Glutamatergic neuron (in vitro differentiated cells): ENCODE results near the gene DCAF10. TPM values are rescaled to one million over a fixed set of nuclear protein-coding genes. Genes with fewer than 3 reads are reported as not detected.
"Not testable (repeated sequence)": the region's sequence is repeated elsewhere in the genome, so short reads cannot be mapped to it uniquely, and the experiment has no call there.

Source experiments
- DNase-seq: peaks from one replicate; pipeline ENCODE4 v3.0.0; 2022
- H3K27ac Mint-ChIP-seq: one replicate; pipeline ENCODE4 v1.8.0; 2020; ENCODE audit warnings: mild to moderate bottlenecking, mixed read lengths, inconsistent platforms; ENCODE audit not compliant: unreplicated experiment
- H3K27me3 Mint-ChIP-seq: one replicate; pipeline ENCODE4 v1.8.0; 2020; ENCODE audit warnings: mild to moderate bottlenecking, moderate library complexity, mixed read lengths, inconsistent platforms; ENCODE audit not compliant: unreplicated experiment
- H3K36me3 Mint-ChIP-seq: one replicate; pipeline ENCODE4 v1.8.0; 2020; ENCODE audit warnings: mild to moderate bottlenecking, mixed read lengths, inconsistent platforms; ENCODE audit not compliant: unreplicated experiment
- H3K4me1 Mint-ChIP-seq: one replicate; pipeline ENCODE4 v1.8.0; 2020; ENCODE audit warnings: mild to moderate bottlenecking, low read depth, mixed read lengths, inconsistent platforms; ENCODE audit not compliant: unreplicated experiment
- H3K4me3 Mint-ChIP-seq: one replicate; pipeline ENCODE4 v1.8.0; 2020; ENCODE audit warnings: mild to moderate bottlenecking, mixed read lengths, inconsistent platforms; ENCODE audit not compliant: unreplicated experiment
- H3K9me3 Mint-ChIP-seq: one replicate; pipeline ENCODE4 v1.8.0; 2020; ENCODE audit warnings: mild to moderate bottlenecking, moderate library complexity, mixed read lengths, inconsistent platforms; ENCODE audit not compliant: unreplicated experiment
- CTCF ChIP-seq: fragments of 200-600 bp; sonication (generic); IDR thresholded peaks from one replicate; pipeline ENCODE4 v1.5.0; 2021; ENCODE audit not compliant: partially characterized antibody, unreplicated experiment
- total RNA-seq: library from RNA; stranded (reverse); fragmentation: NEBNext Ultra II Directional; extraction: Animal tissue kit (Norgen Biotek cat#: 25700); gene quantifications from one replicate; pipeline ENCODE4 v1.2.1, GENCODE V29; 2021; ENCODE audit not compliant: unreplicated experiment

DCAF10 gene
- total RNA-seq, 1 donor from 2014 or later = 19.3 TPM

- H3K4me1 Mint-ChIP-seq = no peaks in the 10 kb centered on the region
- TF ChIP-seq CTCF = no peak
- no peak for DNase-seq
- no peak overlapping the region for H3K27ac Mint-ChIP-seq
- no peaks in the 10 kb centered on the region for H3K36me3 Mint-ChIP-seq
- no peak overlapping the region for H3K4me3 Mint-ChIP-seq
- H3K9me3 Mint-ChIP-seq = no peaks in the 10 kb centered on the region
- H3K27me3 Mint-ChIP-seq = no peaks in the 10 kb centered on the region
These were observed 19.5 kb downstream of the DCAF10 start for GRCh38 chr9:37820142-37820541.

- H3K4me1 Mint-ChIP-seq, H3K27ac Mint-ChIP-seq, DNase-seq, H3K4me3 Mint-ChIP-seq, H3K36me3 Mint-ChIP-seq, H3K27me3 Mint-ChIP-seq, H3K9me3 Mint-ChIP-seq: not testable (repeated sequence)
These were observed 24.6 kb downstream of the DCAF10 start for GRCh38 chr9:37825174-37825573.

GRCh38 chr9:37827483-37828165 is 27.0 kb downstream of the DCAF10 start:
- H3K4me1 Mint-ChIP-seq = no peaks in the 10 kb centered on the region
- no peaks in the 10 kb centered on the region for H3K36me3 Mint-ChIP-seq
- TF ChIP-seq CTCF = no peak
- no peak overlapping the region for H3K4me3 Mint-ChIP-seq
- peaks cover 2% of the 10 kb centered on the region for H3K27me3 Mint-ChIP-seq
- no peak overlapping the region for H3K27ac Mint-ChIP-seq
- no peaks in the 10 kb centered on the region for H3K9me3 Mint-ChIP-seq
- no peak for DNase-seq

- no peak for TF ChIP-seq CTCF
- Mint-ChIP-seq H3K27ac (no peak overlapping the region), H3K36me3 (no peaks in the 10 kb centered on the region), H3K9me3 (no peaks in the 10 kb centered on the region), H3K27me3 (no peaks in the 10 kb centered on the region), H3K4me3 (no peak overlapping the region), H3K4me1 (no peaks in the 10 kb centered on the region)
- DNase-seq = no peak
These were observed 35.2 kb downstream of the DCAF10 start for GRCh38 chr9:37835821-37836220.

- no peak for DNase-seq
- H3K36me3 Mint-ChIP-seq = no peaks in the 10 kb centered on the region
- H3K27ac Mint-ChIP-seq = no peak overlapping the region
- H3K4me1 Mint-ChIP-seq = no peaks in the 10 kb centered on the region
- H3K4me3 Mint-ChIP-seq = no peak overlapping the region
- no peak for TF ChIP-seq CTCF
- no peaks in the 10 kb centered on the region for H3K9me3 Mint-ChIP-seq
- no peaks in the 10 kb centered on the region for H3K27me3 Mint-ChIP-seq
These were observed 35.8 kb downstream of the DCAF10 start for GRCh38 chr9:37836386-37836785.
